Activated CD8-positive, alpha-beta T cell treated with anti-CD3 and anti-CD28 coated beads for 36 hours (primary cell): ENCODE measurements around the gene COBLL1. TPM values are rescaled to one million over a fixed set of nuclear protein-coding genes. Genes with fewer than 3 reads are reported as not detected.

Experiments
- ATAC-seq: fragments of 200-7000 bp; cut with Tn5 transposase; one replicate; pipeline ENCODE4 v1.10.0; 2021; ENCODE audit warnings: mild to moderate bottlenecking, moderate library complexity
- CTCF ChIA-PET: fragments of 350-600 bp; sonication (Branson Sonifier 250); formaldehyde crosslinking; loops from one replicate; lab custom pipeline; 2021; ENCODE audit warnings: antibody characterized with exemption; lab: Charles Lee
- POLR2A ChIA-PET: fragments of 350-600 bp; sonication (Branson Sonifier 250); formaldehyde crosslinking; loops from one replicate; lab custom pipeline; 2021; ENCODE audit warnings: antibody characterized with exemption; lab: Charles Lee
- DNase-seq: peaks from one replicate; pipeline ENCODE4 v3.0.0-alpha.2; 2020
- H3K27ac Mint-ChIP-seq: one replicate; pipeline ENCODE4 v1.8.0; 2021; ENCODE audit warnings: mild to moderate bottlenecking, mixed read lengths
- H3K27me3 Mint-ChIP-seq: one replicate; pipeline ENCODE4 v1.8.0; 2021; ENCODE audit warnings: mixed read lengths
- H3K36me3 Mint-ChIP-seq: one replicate; pipeline ENCODE4 v1.8.0; 2021; ENCODE audit warnings: low read depth, mixed read lengths
- H3K4me1 Mint-ChIP-seq: one replicate; pipeline ENCODE4 v1.8.0; 2021; ENCODE audit warnings: low read depth, mixed read lengths
- H3K4me3 Mint-ChIP-seq: one replicate; pipeline ENCODE4 v1.8.0; 2021; ENCODE audit warnings: mild to moderate bottlenecking, moderate library complexity, mixed read lengths
- H3K9me3 Mint-ChIP-seq: one replicate; pipeline ENCODE4 v1.8.0; 2021; ENCODE audit warnings: mixed read lengths
- CTCF ChIP-seq: fragments of 200-600 bp; IDR thresholded peaks from one replicate; pipeline ENCODE4 v1.8.0; 2022; ENCODE audit warnings: antibody characterized with exemption, mild to moderate bottlenecking
- intact Hi-C: fragments of 100-400 bp; cut with micrococcal nuclease; formaldehyde crosslinking; loops from one replicate; pipeline ENCODE4 v1.10.0; 2022
- total RNA-seq, 2 experiments: library from RNA; stranded (reverse); gene quantifications; one replicate each; pipeline ENCODE4 v1.2.3, GENCODE V29; 2021

The COBLL1 gene
- total RNA-seq, 2 experiments from 2014 or later, result 0.36 to 0.68 TPM

DNA sequence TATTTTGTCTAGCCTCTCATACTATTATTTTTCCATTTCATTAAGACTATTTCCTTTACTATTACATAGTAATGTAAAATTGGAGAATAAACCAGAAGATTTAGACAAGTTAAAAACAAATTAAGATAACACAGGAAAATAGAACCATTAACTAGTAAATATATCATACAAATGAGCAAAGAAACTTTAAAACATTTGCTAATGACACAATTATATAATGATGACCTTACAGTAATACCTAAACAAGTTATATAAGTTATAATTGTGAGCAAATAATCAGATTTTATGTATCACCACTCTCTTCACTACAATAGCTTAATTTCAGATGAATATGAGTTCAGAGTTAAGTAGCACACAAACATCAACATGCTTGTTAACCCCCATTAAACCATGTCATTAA lies 147.8 kb downstream of the COBLL1 start:
- ATAC-seq (no peak), DNase-seq (no peak)
- POLR2A ChIA-PET, result no interaction called here
- H3K9me3 Mint-ChIP-seq, result no peaks in the 10 kb centered on the region
- no peaks in the 10 kb centered on the region for H3K4me1 Mint-ChIP-seq
- no peak overlapping the region for H3K4me3 Mint-ChIP-seq
- intact Hi-C loops, result no loop called here
- CTCF ChIA-PET, result interaction anchor here (1.0 kb wide), 1 partner anchor 23 kb away, joined by 3 read pairs; no protein-coding TSS in a partner anchor
- no peak overlapping the region for H3K27ac Mint-ChIP-seq
- no peaks in the 10 kb centered on the region for H3K36me3 Mint-ChIP-seq
- no peak for TF ChIP-seq CTCF
- H3K27me3 Mint-ChIP-seq, result no peaks in the 10 kb centered on the region

GRCh38 chr2:164693390-164693789 lies 148.2 kb downstream of the COBLL1 start:
- intact Hi-C loops, result no loop called here
- H3K27ac Mint-ChIP-seq, result no peak overlapping the region
- H3K27me3 Mint-ChIP-seq, result no peaks in the 10 kb centered on the region
- no peaks in the 10 kb centered on the region for H3K4me1 Mint-ChIP-seq
- H3K4me3 Mint-ChIP-seq, result no peak overlapping the region
- ChIA-PET CTCF (interaction anchor here (1.0 kb wide), 1 partner anchor 23 kb away, joined by 3 read pairs; no protein-coding TSS in a partner anchor), POLR2A (no interaction called here)
- TF ChIP-seq CTCF, result no peak
- DNase-seq, result no peak
- no peaks in the 10 kb centered on the region for H3K9me3 Mint-ChIP-seq
- no peaks in the 10 kb centered on the region for H3K36me3 Mint-ChIP-seq
- no peak for ATAC-seq

- Mint-ChIP-seq H3K27me3 (no peaks in the 10 kb centered on the region), H3K4me3 (no peak overlapping the region), H3K27ac (no peak overlapping the region), H3K4me1 (no peaks in the 10 kb centered on the region), H3K36me3 (no peaks in the 10 kb centered on the region), H3K9me3 (no peaks in the 10 kb centered on the region)
- no peak for DNase-seq
- no peak for TF ChIP-seq CTCF
- POLR2A ChIA-PET, result no interaction called here
- no peak for ATAC-seq
- intact Hi-C loops, result no loop called here
- CTCF ChIA-PET, result interaction anchor here (1.0 kb wide), 1 partner anchor 24 kb away, joined by 3 read pairs; no protein-coding TSS in a partner anchor
These were observed 148.7 kb downstream of the COBLL1 start for GRCh38 chr2:164692958-164693357.

GRCh38 chr2:164692114-164692513 lies 149.5 kb downstream of the COBLL1 start:
- Mint-ChIP-seq H3K27ac (no peak overlapping the region), H3K4me3 (no peak overlapping the region), H3K9me3 (no peaks in the 10 kb centered on the region), H3K27me3 (no peaks in the 10 kb centered on the region), H3K4me1 (no peaks in the 10 kb centered on the region), H3K36me3 (no peaks in the 10 kb centered on the region)
- POLR2A ChIA-PET, result no interaction called here
- no peak for DNase-seq
- no peak for TF ChIP-seq CTCF
- no peak for ATAC-seq
- CTCF ChIA-PET, result no interaction called here
- intact Hi-C loops, result no loop called here

DNA sequence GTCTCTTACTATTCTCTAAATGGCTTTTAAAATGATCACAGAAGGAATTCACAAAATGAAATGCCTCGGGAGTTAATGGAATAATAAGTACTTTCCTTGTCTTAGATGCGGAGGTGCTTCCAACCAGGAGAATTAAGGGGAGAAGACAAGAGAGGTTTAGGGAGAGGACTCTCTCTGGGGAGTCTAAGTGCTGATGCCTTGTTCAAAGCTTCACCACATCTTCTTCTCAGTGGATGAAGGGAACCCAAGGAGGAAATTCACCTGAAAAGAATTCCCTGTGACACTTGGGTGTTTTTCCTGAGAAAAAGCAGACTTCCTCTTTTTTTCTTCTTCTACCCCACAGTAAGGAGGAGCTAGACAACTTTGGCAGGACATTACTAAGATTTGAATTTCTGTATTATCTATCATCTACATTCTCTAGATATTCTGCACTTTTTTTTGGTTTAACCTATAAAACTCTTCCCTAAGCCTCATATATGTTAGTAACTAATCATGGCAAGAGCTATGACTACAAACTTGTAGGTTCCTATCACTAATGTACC lies 150.2 kb downstream of the COBLL1 start:
- Mint-ChIP-seq H3K36me3 (no peaks in the 10 kb centered on the region), H3K4me1 (no peaks in the 10 kb centered on the region), H3K27ac (no peak overlapping the region), H3K9me3 (no peaks in the 10 kb centered on the region), H3K27me3 (no peaks in the 10 kb centered on the region), H3K4me3 (no peak overlapping the region)
- ATAC-seq (no peak), DNase-seq (no peak)
- intact Hi-C loops, result no loop called here
- TF ChIP-seq CTCF, result no peak
- ChIA-PET CTCF (no interaction called here), POLR2A (no interaction called here)
